ENCODE results near the gene DACT1. TPM values are rescaled to one million over a fixed set of nuclear protein-coding genes. Genes with fewer than 3 reads are reported as not detected.

The DACT1 gene
- total RNA-seq, 1 experiment from 2014 or later, result not detected

- Histone ChIP-seq H3K4me2 (no peak overlapping the region), H3K36me3 (ENCODE audit: low read depth) (no peaks in the 10 kb centered on the region), H3K9me3 (ENCODE audit: insufficient read depth, low read depth) (no peaks in the 10 kb centered on the region), H3K27me3 (ENCODE audit: insufficient read depth, low read depth) (peaks cover 53% of the 10 kb centered on the region), H3K79me2 (ENCODE audit: low read depth) (no peaks in the 10 kb centered on the region), H3K4me1 (replicated peaks; ENCODE audit: insufficient read depth) (no peaks in the 10 kb centered on the region), H3F3A (ENCODE audit: insufficient read depth, low read depth) (no peaks in the 10 kb centered on the region), H2AFZ (no peak overlapping the region), H3K9me2 (ENCODE audit: insufficient read depth) (no peaks in the 10 kb centered on the region), H3K27ac (no peak overlapping the region), H3K4me3 (no peak overlapping the region), H4K20me1 (ENCODE audit: insufficient read depth) (no peaks in the 10 kb centered on the region)
- TF ChIP-seq EZH2 (IDR thresholded peaks at IDR 0.05; ENCODE audit: low read depth) (no peak), CTCF (conservative IDR thresholded peaks at IDR 0.05) (no peak)
- intact Hi-C loops (cut with micrococcal nuclease; ENCODE audit: unreplicated experiment), result no loop called here
- BruUV-seq (replicated peaks), result no TSS peak
- CTCF ChIA-PET, result no interaction called here
- DNase-seq, result no peak
- POLR2A ChIA-PET (ENCODE audit: unreplicated experiment), result no interaction called here
Observed at GRCh38 chr14:58637040-58637390, 747 bp upstream of the DACT1 start.

GRCh38 chr14:58638231-58639197 lies 752 bp downstream of the DACT1 start:
- H3F3A ChIP-seq (ENCODE audit: insufficient read depth, low read depth), result no peaks in the 10 kb centered on the region
- ChIA-PET CTCF (no interaction called here), POLR2A (ENCODE audit: unreplicated experiment) (no interaction called here)
- H4K20me1 ChIP-seq (ENCODE audit: insufficient read depth), result no peaks in the 10 kb centered on the region
- no TSS peak for BruUV-seq (replicated peaks)
- no peaks in the 10 kb centered on the region for H3K4me1 ChIP-seq (replicated peaks; ENCODE audit: insufficient read depth)
- H3K36me3 ChIP-seq (ENCODE audit: low read depth), result no peaks in the 10 kb centered on the region
- intact Hi-C loops (cut with micrococcal nuclease; ENCODE audit: unreplicated experiment), result no loop called here
- no peak overlapping the region for H3K27ac ChIP-seq
- no peaks in the 10 kb centered on the region for H3K9me2 ChIP-seq (ENCODE audit: insufficient read depth)
- H3K27me3 ChIP-seq (ENCODE audit: insufficient read depth, low read depth), result peaks cover 55% of the 10 kb centered on the region
- no peak overlapping the region for H3K4me3 ChIP-seq
- no peaks in the 10 kb centered on the region for H3K79me2 ChIP-seq (ENCODE audit: low read depth)
- H2AFZ ChIP-seq, result no peak overlapping the region
- no peak overlapping the region for H3K4me2 ChIP-seq
- TF ChIP-seq CTCF (conservative IDR thresholded peaks at IDR 0.05) (no peak), EZH2 (IDR thresholded peaks at IDR 0.05; ENCODE audit: low read depth) (no peak)
- no peaks in the 10 kb centered on the region for H3K9me3 ChIP-seq (ENCODE audit: insufficient read depth, low read depth)
- no peak for DNase-seq

DNA sequence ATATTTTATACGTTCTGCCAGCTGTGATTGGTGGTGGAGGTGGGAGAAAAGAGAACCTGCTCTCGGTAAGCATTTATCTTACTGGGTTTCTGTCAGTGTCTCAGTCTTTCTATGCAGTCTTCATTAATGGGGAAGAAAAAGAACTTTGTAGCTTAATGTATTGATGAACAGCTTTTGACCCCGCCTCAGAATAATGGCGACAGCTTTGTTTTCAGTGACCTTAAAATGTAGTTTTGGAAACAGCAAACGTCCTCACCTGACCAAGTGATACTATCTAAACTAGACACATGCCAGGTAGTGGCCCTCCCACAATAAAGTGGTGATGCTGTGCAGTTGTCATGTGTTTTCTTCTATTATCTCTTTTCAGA lies 1.4 kb downstream of the DACT1 start:
- Histone ChIP-seq H3K79me2 (ENCODE audit: low read depth) (no peaks in the 10 kb centered on the region), H3F3A (ENCODE audit: insufficient read depth, low read depth) (no peaks in the 10 kb centered on the region), H2AFZ (no peak overlapping the region), H3K4me2 (no peak overlapping the region), H3K36me3 (ENCODE audit: low read depth) (no peaks in the 10 kb centered on the region), H3K27me3 (ENCODE audit: insufficient read depth, low read depth) (peaks cover 51% of the 10 kb centered on the region), H3K4me1 (replicated peaks; ENCODE audit: insufficient read depth) (no peaks in the 10 kb centered on the region), H3K9me2 (ENCODE audit: insufficient read depth) (no peaks in the 10 kb centered on the region), H3K4me3 (no peak overlapping the region), H3K9me3 (ENCODE audit: insufficient read depth, low read depth) (no peaks in the 10 kb centered on the region), H3K27ac (no peak overlapping the region), H4K20me1 (ENCODE audit: insufficient read depth) (no peaks in the 10 kb centered on the region)
- no peak for DNase-seq
- no TSS peak for BruUV-seq (replicated peaks)
- intact Hi-C loops (cut with micrococcal nuclease; ENCODE audit: unreplicated experiment), result no loop called here
- POLR2A ChIA-PET (ENCODE audit: unreplicated experiment), result no interaction called here
- no peak for TF ChIP-seq CTCF (conservative IDR thresholded peaks at IDR 0.05)
- TF ChIP-seq EZH2 (IDR thresholded peaks at IDR 0.05; ENCODE audit: low read depth), result no peak
- CTCF ChIA-PET, result no interaction called here

Measured in PC-9 (cell line).